HEK293 (cell line): ENCODE measurements around the gene PPM1K.

ENCODE experiments used
- CTCF ChIA-PET: fragments of 350-600 bp; formaldehyde crosslinking; extraction: SDS; loops from one replicate; lab custom pipeline; 2021; ENCODE audit warnings: antibody characterized with exemption; lab: Yijun Ruan, JAX
- POLR2A ChIA-PET: fragments of 300-600 bp; formaldehyde crosslinking; extraction: SDS; loops from one replicate; lab custom pipeline; 2020; ENCODE audit warnings: antibody characterized with exemption, inconsistent platforms; lab: Yijun Ruan, JAX
- H3K27ac ChIP-seq: fragments of 200-500 bp; sonication (Bioruptor generic); 2 replicates; pipeline ENCODE4 v1.5.1; 2014; ENCODE audit warnings: low read depth, low read length, control low read depth, inconsistent platforms; ENCODE audit errors: extremely low read depth
- H3K36me3 ChIP-seq, 2 experiments: fragments of 200-500 bp in 1 of 2; sonication (Bioruptor generic) in 1 of 2; 1 replicate in 1 of 2; 2 replicates in 1 of 2; pipeline ENCODE4 v1.5.1; 2014 to 2017; ENCODE audit warnings: inconsistent platforms in 2 of 2, low read length in 2 of 2; ENCODE audit not compliant: control insufficient read depth in 2 of 2, insufficient read depth in 1 of 2
- H3K4me1 ChIP-seq: fragments of 200-500 bp; sonication (Bioruptor generic); 2 replicates; pipeline ENCODE4 v1.5.1; 2014; ENCODE audit warnings: mild to moderate bottlenecking, low read length, inconsistent platforms; ENCODE audit not compliant: control insufficient read depth, insufficient read depth
- H3K4me3 ChIP-seq: 2 replicates; pipeline ENCODE4 v1.5.1; 2011; ENCODE audit warnings: low read depth, mild to moderate bottlenecking, control low read depth, low read length, moderate library complexity
- H3K9me3 ChIP-seq: fragments of 200-500 bp; sonication (Bioruptor generic); 2 replicates; pipeline ENCODE4 v1.5.1; 2014; ENCODE audit warnings: low read depth, low read length, inconsistent platforms; ENCODE audit not compliant: control insufficient read depth, insufficient read depth
- HOXC10 ChIP-seq: sonication (generic); formaldehyde crosslinking; IDR thresholded peaks from 2 replicates; pipeline ENCODE4 v1.8.1; 2023; ENCODE audit warnings: mild to moderate bottlenecking, missing genetic modification reagents
- MZF1 ChIP-seq: fragments of 450-650 bp; formaldehyde crosslinking; IDR thresholded peaks from 2 replicates; pipeline ENCODE4 v1.5.1; 2017; ENCODE audit warnings: missing biosample characterization, missing genetic modification characterization, borderline replicate concordance
- OVOL3 ChIP-seq: fragments of 450-650 bp; formaldehyde crosslinking; IDR thresholded peaks from 2 replicates; pipeline ENCODE4 v1.5.1; 2016; ENCODE audit warnings: missing biosample characterization, missing genetic modification characterization
- SP7 ChIP-seq: fragments of 450-650 bp; formaldehyde crosslinking; IDR thresholded peaks from 2 replicates; pipeline ENCODE4 v1.5.1; 2016; ENCODE audit warnings: missing biosample characterization, missing genetic modification characterization
- TRIM28 ChIP-seq: IDR thresholded peaks from 2 replicates; pipeline ENCODE4 v1.6.1; 2011; ENCODE audit warnings: low read length, control low read depth, borderline replicate concordance
- YY2 ChIP-seq: fragments of 450-650 bp; formaldehyde crosslinking; IDR thresholded peaks from 2 replicates; pipeline ENCODE4 v1.5.1; 2016; ENCODE audit warnings: missing biosample characterization, missing genetic modification characterization
- ZBTB20 ChIP-seq: fragments of 450-650 bp; formaldehyde crosslinking; IDR thresholded peaks from 2 replicates; pipeline ENCODE4 v1.5.1; 2016; ENCODE audit warnings: missing biosample characterization, missing genetic modification characterization
- ZBTB48 ChIP-seq: fragments of 450-650 bp; formaldehyde crosslinking; IDR thresholded peaks from 2 replicates; pipeline ENCODE4 v1.5.1; 2016; ENCODE audit warnings: missing biosample characterization, missing genetic modification characterization
- ZIC2 ChIP-seq: fragments of 450-650 bp; formaldehyde crosslinking; IDR thresholded peaks from 2 replicates; pipeline ENCODE4 v1.5.1; 2016; ENCODE audit warnings: missing biosample characterization, missing genetic modification characterization
- ZNF341 ChIP-seq: fragments of 450-650 bp; formaldehyde crosslinking; IDR thresholded peaks from 2 replicates; pipeline ENCODE4; 2016; ENCODE audit warnings: low read depth, missing biosample characterization, missing genetic modification characterization
- ZNF473 ChIP-seq: fragments of 450-650 bp; formaldehyde crosslinking; IDR thresholded peaks from 2 replicates; pipeline ENCODE4 v1.5.1; 2017; ENCODE audit warnings: missing biosample characterization, missing genetic modification characterization
- ZNF514 ChIP-seq: fragments of 450-650 bp; formaldehyde crosslinking; IDR thresholded peaks from 2 replicates; pipeline ENCODE4 v1.5.1; 2016; ENCODE audit warnings: missing biosample characterization, missing genetic modification characterization
- ZNF530 ChIP-seq: fragments of 450-650 bp; formaldehyde crosslinking; IDR thresholded peaks from 2 replicates; pipeline ENCODE4 v1.5.1; 2016; ENCODE audit warnings: low read depth, missing biosample characterization, missing genetic modification characterization
- ZNF549 ChIP-seq: fragments of 450-650 bp; IDR thresholded peaks from 2 replicates; pipeline ENCODE4 v1.5.1; 2018; ENCODE audit warnings: missing biosample characterization, missing genetic modification characterization, mild to moderate bottlenecking, inconsistent platforms, moderate library complexity
- ZNF610 ChIP-seq: fragments of 450-650 bp; formaldehyde crosslinking; IDR thresholded peaks from 2 replicates; pipeline ENCODE4 v1.5.1; 2016; ENCODE audit warnings: missing biosample characterization, missing genetic modification characterization, borderline replicate concordance
- ZNF621 ChIP-seq: fragments of 450-650 bp; formaldehyde crosslinking; IDR thresholded peaks from 2 replicates; pipeline ENCODE4 v1.5.1; 2017; ENCODE audit warnings: missing biosample characterization, missing genetic modification characterization
- ZNF707 ChIP-seq: fragments of 450-650 bp; formaldehyde crosslinking; IDR thresholded peaks from 2 replicates; pipeline ENCODE4 v1.5.1; 2016; ENCODE audit warnings: missing biosample characterization, missing genetic modification characterization
- ZNF747 ChIP-seq: fragments of 450-650 bp; formaldehyde crosslinking; IDR thresholded peaks from 2 replicates; pipeline ENCODE4 v1.5.1; 2016; ENCODE audit warnings: missing biosample characterization, missing genetic modification characterization
- ZXDB ChIP-seq: fragments of 450-650 bp; formaldehyde crosslinking; IDR thresholded peaks from 2 replicates; pipeline ENCODE4 v1.5.1; 2016; ENCODE audit warnings: missing biosample characterization, missing genetic modification characterization
- TF ChIP-seq, protein P1 (sequence below): fragments of 450-650 bp; formaldehyde crosslinking; IDR thresholded peaks from 2 replicates; pipeline ENCODE4 v1.5.1; 2016; ENCODE audit warnings: missing biosample characterization, missing genetic modification characterization
- TF ChIP-seq, protein P2 (sequence below): fragments of 450-650 bp; formaldehyde crosslinking; IDR thresholded peaks from 2 replicates; pipeline ENCODE4 v1.5.1; 2016; ENCODE audit warnings: missing biosample characterization, missing genetic modification characterization, low read depth
- TF ChIP-seq, protein P3 (sequence below): fragments of 450-650 bp; IDR thresholded peaks from 2 replicates; pipeline ENCODE4 v1.5.1; 2018; ENCODE audit warnings: missing biosample characterization, mild to moderate bottlenecking, missing genetic modification characterization

The PPM1K gene

GRCh38 chr4:88284439-88285234 is at the start of gene PPM1K (continued):
- TF ChIP-seq, protein P1, sequence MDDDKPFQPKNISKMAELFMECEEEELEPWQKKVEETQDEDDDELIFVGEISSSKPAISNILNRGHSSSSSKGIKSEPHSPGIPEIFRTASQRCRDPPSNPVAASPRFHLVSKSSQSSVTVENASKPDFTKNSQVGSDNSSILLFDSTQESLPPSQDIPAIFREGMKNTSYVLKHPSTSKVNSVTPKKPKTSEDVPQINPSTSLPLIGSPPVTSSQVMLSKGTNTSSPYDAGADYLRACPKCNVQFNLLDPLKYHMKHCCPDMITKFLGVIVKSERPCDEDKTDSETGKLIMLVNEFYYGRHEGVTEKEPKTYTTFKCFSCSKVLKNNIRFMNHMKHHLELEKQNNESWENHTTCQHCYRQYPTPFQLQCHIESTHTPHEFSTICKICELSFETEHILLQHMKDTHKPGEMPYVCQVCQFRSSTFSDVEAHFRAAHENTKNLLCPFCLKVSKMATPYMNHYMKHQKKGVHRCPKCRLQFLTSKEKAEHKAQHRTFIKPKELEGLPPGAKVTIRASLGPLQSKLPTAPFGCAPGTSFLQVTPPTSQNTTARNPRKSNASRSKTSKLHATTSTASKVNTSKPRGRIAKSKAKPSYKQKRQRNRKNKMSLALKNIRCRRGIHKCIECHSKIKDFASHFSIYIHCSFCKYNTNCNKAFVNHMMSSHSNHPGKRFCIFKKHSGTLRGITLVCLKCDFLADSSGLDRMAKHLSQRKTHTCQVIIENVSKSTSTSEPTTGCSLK (tag by site-specific recombination) = no peak
- no peak for TF ChIP-seq ZNF530 (tag by site-specific recombination)
- TF ChIP-seq ZNF610 = no peak; the same call in 1 of the 2 replicates
- TF ChIP-seq SP7 (tag by site-specific recombination) = peak; percentile 10; the same call in 1 of the 2 replicates
- TF ChIP-seq, protein P2, sequence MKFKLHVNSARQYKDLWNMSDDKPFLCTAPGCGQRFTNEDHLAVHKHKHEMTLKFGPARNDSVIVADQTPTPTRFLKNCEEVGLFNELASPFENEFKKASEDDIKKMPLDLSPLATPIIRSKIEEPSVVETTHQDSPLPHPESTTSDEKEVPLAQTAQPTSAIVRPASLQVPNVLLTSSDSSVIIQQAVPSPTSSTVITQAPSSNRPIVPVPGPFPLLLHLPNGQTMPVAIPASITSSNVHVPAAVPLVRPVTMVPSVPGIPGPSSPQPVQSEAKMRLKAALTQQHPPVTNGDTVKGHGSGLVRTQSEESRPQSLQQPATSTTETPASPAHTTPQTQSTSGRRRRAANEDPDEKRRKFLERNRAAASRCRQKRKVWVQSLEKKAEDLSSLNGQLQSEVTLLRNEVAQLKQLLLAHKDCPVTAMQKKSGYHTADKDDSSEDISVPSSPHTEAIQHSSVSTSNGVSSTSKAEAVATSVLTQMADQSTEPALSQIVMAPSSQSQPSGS = peak; percentile 83
- peak; percentile 95 for TF ChIP-seq ZBTB48 (tag by site-specific recombination)
- TF ChIP-seq ZNF707 (tag by site-specific recombination) = no peak
- no peak for TF ChIP-seq OVOL3 (tag by site-specific recombination)
- peak; percentile 91 for TF ChIP-seq ZIC2 (tag by site-specific recombination)

- H3K9me3 ChIP-seq = no peaks in the 10 kb centered on the region
- ChIA-PET CTCF (no interaction called here), POLR2A (no interaction called here)
- no peak for TF ChIP-seq ZNF747 (tag by site-specific recombination)
- no peaks in the 10 kb centered on the region for H3K36me3 ChIP-seq
- H3K4me3 ChIP-seq = no peak overlapping the region
- H3K4me1 ChIP-seq = no peaks in the 10 kb centered on the region
- H3K27ac ChIP-seq = no peak overlapping the region
Observed at GRCh38 chr4:88333741-88334405, 49.5 kb upstream of the PPM1K start.

- H3K4me1 ChIP-seq = no peaks in the 10 kb centered on the region
- no peak overlapping the region for H3K4me3 ChIP-seq
- CTCF ChIA-PET = interaction anchor here (0.6 kb wide), 1 partner anchor 8 kb away, joined by 4 read pairs; no protein-coding TSS in a partner anchor
- TF ChIP-seq MZF1 (no peak), ZBTB20 (tag by site-specific recombination) (no peak), TRIM28 (no peak), ZNF514 (no peak), ZNF549 (no peak), ZNF621 (tag by site-specific recombination) (no peak), ZNF341 (tag by site-specific recombination) (no peak), YY2 (no peak), HOXC10 (no peak), ZXDB (tag by site-specific recombination) (no peak), ZNF473 (tag by site-specific recombination) (no peak)
- TF ChIP-seq, protein P3, sequence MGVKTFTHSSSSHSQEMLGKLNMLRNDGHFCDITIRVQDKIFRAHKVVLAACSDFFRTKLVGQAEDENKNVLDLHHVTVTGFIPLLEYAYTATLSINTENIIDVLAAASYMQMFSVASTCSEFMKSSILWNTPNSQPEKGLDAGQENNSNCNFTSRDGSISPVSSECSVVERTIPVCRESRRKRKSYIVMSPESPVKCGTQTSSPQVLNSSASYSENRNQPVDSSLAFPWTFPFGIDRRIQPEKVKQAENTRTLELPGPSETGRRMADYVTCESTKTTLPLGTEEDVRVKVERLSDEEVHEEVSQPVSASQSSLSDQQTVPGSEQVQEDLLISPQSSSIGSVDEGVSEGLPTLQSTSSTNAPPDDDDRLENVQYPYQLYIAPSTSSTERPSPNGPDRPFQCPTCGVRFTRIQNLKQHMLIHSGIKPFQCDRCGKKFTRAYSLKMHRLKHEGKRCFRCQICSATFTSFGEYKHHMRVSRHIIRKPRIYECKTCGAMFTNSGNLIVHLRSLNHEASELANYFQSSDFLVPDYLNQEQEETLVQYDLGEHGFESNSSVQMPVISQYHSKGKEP (tag by site-specific recombination) = no peak
- no peak overlapping the region for H3K27ac ChIP-seq
- H3K9me3 ChIP-seq = no peaks in the 10 kb centered on the region
- POLR2A ChIA-PET = no interaction called here
- H3K36me3 ChIP-seq = no peaks in the 10 kb centered on the region
Observed at GRCh38 chr4:88327665-88328064, 43.3 kb upstream of the PPM1K start.
